Measurements from ENCODE around the gene COPZ2.

DNA sequence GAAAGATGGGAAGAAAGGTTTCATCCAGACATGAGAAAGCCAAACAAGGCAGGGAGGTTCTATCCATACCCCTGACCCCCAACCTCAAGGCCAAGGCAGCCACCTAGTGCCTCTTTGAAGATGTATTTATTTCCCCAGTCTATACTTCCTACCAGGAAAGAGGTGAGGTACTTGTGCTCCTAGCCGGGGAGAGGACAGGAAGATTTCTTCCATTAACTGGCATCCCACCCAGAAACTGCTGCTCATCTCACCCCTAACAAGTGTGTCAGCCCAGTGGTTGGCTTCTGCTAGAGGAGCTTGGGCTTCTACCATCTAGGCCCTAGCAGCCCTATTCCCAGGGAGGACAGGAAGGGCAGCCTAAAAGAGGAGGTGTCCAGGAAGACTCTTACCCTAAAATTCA is 8.9 kb downstream of the COPZ2 start:
- TF ChIP-seq, protein P1, sequence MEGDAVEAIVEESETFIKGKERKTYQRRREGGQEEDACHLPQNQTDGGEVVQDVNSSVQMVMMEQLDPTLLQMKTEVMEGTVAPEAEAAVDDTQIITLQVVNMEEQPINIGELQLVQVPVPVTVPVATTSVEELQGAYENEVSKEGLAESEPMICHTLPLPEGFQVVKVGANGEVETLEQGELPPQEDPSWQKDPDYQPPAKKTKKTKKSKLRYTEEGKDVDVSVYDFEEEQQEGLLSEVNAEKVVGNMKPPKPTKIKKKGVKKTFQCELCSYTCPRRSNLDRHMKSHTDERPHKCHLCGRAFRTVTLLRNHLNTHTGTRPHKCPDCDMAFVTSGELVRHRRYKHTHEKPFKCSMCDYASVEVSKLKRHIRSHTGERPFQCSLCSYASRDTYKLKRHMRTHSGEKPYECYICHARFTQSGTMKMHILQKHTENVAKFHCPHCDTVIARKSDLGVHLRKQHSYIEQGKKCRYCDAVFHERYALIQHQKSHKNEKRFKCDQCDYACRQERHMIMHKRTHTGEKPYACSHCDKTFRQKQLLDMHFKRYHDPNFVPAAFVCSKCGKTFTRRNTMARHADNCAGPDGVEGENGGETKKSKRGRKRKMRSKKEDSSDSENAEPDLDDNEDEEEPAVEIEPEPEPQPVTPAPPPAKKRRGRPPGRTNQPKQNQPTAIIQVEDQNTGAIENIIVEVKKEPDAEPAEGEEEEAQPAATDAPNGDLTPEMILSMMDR (IDR thresholded peaks at IDR 0.05; ENCODE audit: borderline replicate concordance, extremely low read depth, low read length, poor library complexity, severe bottlenecking): no peak
- no peak for TF ChIP-seq EZH2 (IDR thresholded peaks at IDR 0.05; ENCODE audit: borderline replicate concordance, low read depth, low read length, severe bottlenecking)

Data from DND-41 (cell line).